Smooth muscle cell (in vitro differentiated cells): ENCODE data around the gene ITGA11. TPM values are rescaled to one million over a fixed set of nuclear protein-coding genes. Genes with fewer than 3 reads are reported as not detected.

Source experiments
- DNase-seq: peaks from one replicate; lab custom pipeline; 2025; ENCODE audit not compliant: unreplicated experiment; lab: John Stamatoyannopoulos, UW
- H2AFZ ChIP-seq: fragments of 200-600 bp; sonication (generic); 2 replicates; pipeline ENCODE4 v1.6.0; 2016; ENCODE audit warnings: antibody characterized with exemption, low read depth, mild to moderate bottlenecking
- H3F3A ChIP-seq: fragments of 200-600 bp; sonication (generic); 2 replicates; pipeline ENCODE4 v1.6.0; 2017; ENCODE audit warnings: antibody characterized with exemption, low read depth
- H3K27ac ChIP-seq: fragments of 200-600 bp; sonication (generic); 2 replicates; pipeline ENCODE4 v1.5.1; 2016; ENCODE audit warnings: low read depth, mild to moderate bottlenecking
- H3K27me3 ChIP-seq: fragments of 200-600 bp; sonication (generic); 2 replicates; pipeline ENCODE4 v1.6.1; 2016; ENCODE audit warnings: low read depth, mild to moderate bottlenecking
- H3K36me3 ChIP-seq: fragments of 200-600 bp; sonication (generic); 2 replicates; pipeline ENCODE4 v1.5.1; 2016; ENCODE audit warnings: low read depth
- H3K4me1 ChIP-seq: fragments of 200-600 bp; sonication (generic); 2 replicates; pipeline ENCODE4 v1.5.1; 2016; ENCODE audit warnings: low read depth
- H3K4me2 ChIP-seq: fragments of 200-600 bp; sonication (generic); 2 replicates; pipeline ENCODE4 v1.6.0; 2016; ENCODE audit warnings: mild to moderate bottlenecking
- H3K4me3 ChIP-seq: fragments of 200-600 bp; sonication (generic); 2 replicates; pipeline ENCODE4 v1.5.1; 2016; ENCODE audit warnings: mild to moderate bottlenecking
- H3K79me2 ChIP-seq: fragments of 200-600 bp; sonication (generic); 2 replicates; pipeline ENCODE4 v1.6.0; 2016; ENCODE audit warnings: low read depth, mild to moderate bottlenecking
- H3K9ac ChIP-seq: fragments of 200-600 bp; sonication (generic); 2 replicates; pipeline ENCODE4 v1.6.0; 2016; ENCODE audit warnings: low read depth
- H3K9me3 ChIP-seq: fragments of 200-600 bp; sonication (generic); replicated peaks from 2 replicates; pipeline ENCODE4 v1.5.1; 2016; ENCODE audit warnings: low read depth
- H4K20me1 ChIP-seq: fragments of 200-600 bp; sonication (generic); 2 replicates; pipeline ENCODE4 v1.6.0; 2016; ENCODE audit warnings: low read depth
- WGBS: methylation state at CpG from one replicate; pipeline ENCODE4 v1.1.7; 2016; ENCODE audit warnings: low lambda C conversion rate; 5-methylcytosine and 5-hydroxymethylcytosine counted together
- polyA plus RNA-seq: library from polyadenylated mRNA; unstranded; fragments of >200 nt; fragmentation: Nextera tagmentation; extraction: Ambion mirVana; gene quantifications from 2 replicates; pipeline ENCODE4 v1.2.1, GENCODE V29; 2016
- total RNA-seq: library from RNA; depleted of rRNA; stranded (reverse); fragments of >200 nt; gene quantifications from 2 replicates; pipeline ENCODE4 v1.2.3, GENCODE V29; 2014
- TF ChIP-seq, protein P1 (sequence below): fragments of 200-600 bp; sonication (generic); IDR thresholded peaks from 2 replicates; pipeline ENCODE4 v1.5.1; 2017; ENCODE audit warnings: borderline replicate concordance, mild to moderate bottlenecking, antibody characterized with exemption; ENCODE audit not compliant: insufficient read depth, poor library complexity, severe bottlenecking

Gene ITGA11
- total and polyA plus RNA-seq, 2 experiments from 2014 or later: 87.8 to 133 TPM

DNA sequence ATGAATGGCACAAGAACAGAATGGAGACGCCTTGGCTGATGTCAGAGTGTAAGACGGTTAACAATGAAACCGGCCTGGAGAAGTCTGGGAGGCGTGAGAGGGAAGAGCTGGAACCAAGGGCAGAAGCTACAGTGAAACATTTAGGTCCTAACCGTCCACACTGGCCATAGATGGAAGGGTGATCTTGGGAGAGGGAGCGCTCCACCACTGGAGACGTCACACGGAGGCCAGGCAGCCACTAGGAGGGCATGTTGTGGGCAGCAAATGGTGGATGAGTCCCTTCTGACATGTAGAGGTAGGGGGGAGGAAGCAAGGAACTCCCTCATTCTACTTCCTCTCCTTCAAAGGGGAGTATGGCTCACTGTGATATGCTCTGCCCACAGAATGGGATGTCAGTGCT is 130.7 kb downstream of the ITGA11 start:
- Histone ChIP-seq H3K4me1 (no peaks in the 10 kb centered on the region), H3K27me3 (no peaks in the 10 kb centered on the region), H3K9me3 (no peaks in the 10 kb centered on the region), H3F3A (no peaks in the 10 kb centered on the region), H4K20me1 (no peaks in the 10 kb centered on the region), H3K79me2 (no peaks in the 10 kb centered on the region), H3K36me3 (peaks cover 5% of the 10 kb centered on the region), H3K27ac (no peak overlapping the region), H3K9ac (no peak overlapping the region), H3K4me2 (no peak overlapping the region), H2AFZ (no peak overlapping the region), H3K4me3 (no peak overlapping the region)
- WGBS: 95% methylated on average over 8 of the region's 8 CpGs
- TF ChIP-seq, protein P1, sequence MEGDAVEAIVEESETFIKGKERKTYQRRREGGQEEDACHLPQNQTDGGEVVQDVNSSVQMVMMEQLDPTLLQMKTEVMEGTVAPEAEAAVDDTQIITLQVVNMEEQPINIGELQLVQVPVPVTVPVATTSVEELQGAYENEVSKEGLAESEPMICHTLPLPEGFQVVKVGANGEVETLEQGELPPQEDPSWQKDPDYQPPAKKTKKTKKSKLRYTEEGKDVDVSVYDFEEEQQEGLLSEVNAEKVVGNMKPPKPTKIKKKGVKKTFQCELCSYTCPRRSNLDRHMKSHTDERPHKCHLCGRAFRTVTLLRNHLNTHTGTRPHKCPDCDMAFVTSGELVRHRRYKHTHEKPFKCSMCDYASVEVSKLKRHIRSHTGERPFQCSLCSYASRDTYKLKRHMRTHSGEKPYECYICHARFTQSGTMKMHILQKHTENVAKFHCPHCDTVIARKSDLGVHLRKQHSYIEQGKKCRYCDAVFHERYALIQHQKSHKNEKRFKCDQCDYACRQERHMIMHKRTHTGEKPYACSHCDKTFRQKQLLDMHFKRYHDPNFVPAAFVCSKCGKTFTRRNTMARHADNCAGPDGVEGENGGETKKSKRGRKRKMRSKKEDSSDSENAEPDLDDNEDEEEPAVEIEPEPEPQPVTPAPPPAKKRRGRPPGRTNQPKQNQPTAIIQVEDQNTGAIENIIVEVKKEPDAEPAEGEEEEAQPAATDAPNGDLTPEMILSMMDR: no peak
- no peak for DNase-seq

DNA sequence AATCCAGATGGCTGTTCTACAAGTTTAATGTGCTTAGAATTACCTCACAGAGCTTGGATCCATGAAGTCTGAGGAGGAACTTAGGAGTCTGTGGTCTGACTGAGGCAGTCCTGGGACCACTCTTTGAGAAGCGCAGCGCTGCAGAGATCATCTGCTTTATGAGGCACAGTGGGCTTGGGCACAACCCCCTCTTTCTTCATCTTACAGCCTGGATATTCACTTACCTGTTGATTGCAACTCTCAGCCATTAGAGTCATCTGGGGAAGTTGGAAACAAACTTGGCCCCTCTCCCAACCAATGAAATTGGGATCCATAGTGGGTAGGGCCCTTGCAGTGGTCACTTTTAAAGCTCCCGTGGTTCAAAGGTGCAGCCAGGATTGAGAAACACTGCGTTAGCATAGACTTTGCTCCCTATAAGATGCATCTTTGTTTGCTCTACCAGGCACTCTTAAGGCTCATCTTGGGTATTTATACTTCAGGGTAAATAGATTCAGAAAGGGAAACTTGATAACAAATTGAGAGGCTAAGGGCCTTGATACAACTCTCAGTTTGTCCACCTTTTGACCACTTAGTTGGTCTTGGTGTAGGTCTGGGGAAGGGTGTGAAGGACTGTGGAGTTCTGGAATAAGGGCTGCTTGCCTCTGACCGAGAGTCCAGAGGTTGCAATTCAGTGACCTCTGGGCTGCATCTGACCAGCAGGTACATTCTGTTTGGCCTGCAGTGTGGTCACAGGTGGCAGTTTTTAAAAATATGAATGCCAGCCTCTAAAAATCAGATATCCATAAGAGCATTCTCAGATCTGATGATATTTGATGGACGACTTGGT is 131.6 kb downstream of the ITGA11 start:
- no peaks in the 10 kb centered on the region for H3K9me3 ChIP-seq
- WGBS: 94% methylated on average over 6 of the region's 6 CpGs
- peaks cover 4% of the 10 kb centered on the region for H4K20me1 ChIP-seq
- no peaks in the 10 kb centered on the region for H3K4me1 ChIP-seq
- H3F3A ChIP-seq: peaks cover 4% of the 10 kb centered on the region
- no peak overlapping the region for H2AFZ ChIP-seq
- no peak overlapping the region for H3K9ac ChIP-seq
- no peaks in the 10 kb centered on the region for H3K27me3 ChIP-seq
- TF ChIP-seq, protein P1: no peak
- peaks cover 5% of the 10 kb centered on the region for H3K36me3 ChIP-seq
- no peak overlapping the region for H3K4me2 ChIP-seq
- H3K79me2 ChIP-seq: peaks cover 6% of the 10 kb centered on the region
- DNase-seq: no peak
- no peak overlapping the region for H3K27ac ChIP-seq
- H3K4me3 ChIP-seq: no peak overlapping the region

DNA sequence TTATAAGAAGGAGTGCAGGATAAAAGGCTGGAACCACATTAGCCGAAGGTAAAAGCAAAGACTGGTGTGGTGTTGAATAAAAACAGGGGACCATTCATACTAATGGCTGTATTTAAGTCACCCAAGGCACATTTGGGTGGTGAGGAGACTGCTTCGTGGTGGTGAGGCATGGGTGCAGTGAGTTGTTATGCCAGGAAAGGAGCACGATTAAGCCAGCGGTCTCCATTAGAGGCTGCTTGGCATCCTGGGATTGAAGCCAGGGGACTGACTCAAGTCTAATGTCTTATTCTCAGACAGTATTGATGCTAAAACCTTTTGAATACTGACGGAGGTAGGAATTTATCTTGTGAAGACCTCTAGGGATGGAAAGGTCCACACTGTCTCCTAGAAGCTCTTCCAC is 132.5 kb downstream of the ITGA11 start:
- no peak for DNase-seq
- Histone ChIP-seq H3F3A (peaks cover 10% of the 10 kb centered on the region), H4K20me1 (peaks cover 13% of the 10 kb centered on the region), H3K9ac (no peak overlapping the region), H3K4me2 (no peak overlapping the region), H3K27ac (no peak overlapping the region), H2AFZ (no peak overlapping the region), H3K9me3 (no peaks in the 10 kb centered on the region), H3K27me3 (no peaks in the 10 kb centered on the region), H3K4me3 (no peak overlapping the region), H3K4me1 (no peaks in the 10 kb centered on the region), H3K36me3 (peaks cover 5% of the 10 kb centered on the region), H3K79me2 (peaks cover 9% of the 10 kb centered on the region)
- TF ChIP-seq, protein P1: no peak
- whole genome bisulfite sequencing: 94% methylated on average over 5 of the region's 5 CpGs
